HG02588 (cell line): ENCODE data around the gene SLC28A1.

Source experiments
- ATAC-seq: cut with Tn5 transposase; IDR thresholded peaks from one replicate; pipeline ENCODE4 v1.9.1; 2021; ENCODE audit warnings: mild to moderate bottlenecking, moderate library complexity; ENCODE audit not compliant: unreplicated experiment

Gene SLC28A1

DNA sequence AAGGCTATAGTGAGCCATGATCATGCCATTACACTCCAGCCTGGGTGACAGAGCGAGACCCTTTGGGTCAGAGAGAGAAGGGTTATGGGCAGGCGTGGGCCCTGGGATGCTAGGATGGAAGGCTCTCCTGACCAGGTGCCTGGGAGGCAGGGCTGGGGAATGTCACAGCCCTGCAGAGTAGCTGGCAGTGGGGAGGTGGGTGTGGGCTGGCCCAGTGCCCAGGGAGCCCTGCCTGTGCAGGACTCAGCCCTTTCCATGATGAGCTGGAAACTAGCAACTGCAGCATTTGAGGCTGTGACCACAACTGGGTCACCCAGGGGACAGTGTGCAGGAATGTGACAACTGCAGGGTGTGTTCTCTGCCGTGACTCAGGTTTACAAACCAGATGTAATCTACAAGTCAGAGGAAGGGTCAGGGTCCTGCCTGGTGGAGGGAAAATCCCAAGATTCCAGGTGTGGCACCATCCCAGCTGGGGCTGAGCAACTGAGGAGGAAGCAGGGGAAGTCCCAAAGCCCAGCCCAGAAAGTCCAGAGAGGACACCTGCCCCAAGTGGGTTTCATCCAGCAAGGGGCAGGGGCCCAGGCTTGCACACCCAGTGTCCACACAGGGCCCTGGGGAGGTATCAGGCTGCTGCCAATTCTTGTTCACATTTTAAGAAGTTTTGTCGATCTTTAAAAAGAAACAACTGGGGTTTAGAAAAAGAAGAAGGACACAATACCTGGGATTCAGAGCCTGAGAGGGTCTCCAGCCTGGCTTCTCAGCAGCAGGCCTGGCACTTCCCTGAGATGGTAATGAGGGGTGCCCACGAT, 45.5 kb downstream of the SLC28A1 start:
- no peak for ATAC-seq

DNA sequence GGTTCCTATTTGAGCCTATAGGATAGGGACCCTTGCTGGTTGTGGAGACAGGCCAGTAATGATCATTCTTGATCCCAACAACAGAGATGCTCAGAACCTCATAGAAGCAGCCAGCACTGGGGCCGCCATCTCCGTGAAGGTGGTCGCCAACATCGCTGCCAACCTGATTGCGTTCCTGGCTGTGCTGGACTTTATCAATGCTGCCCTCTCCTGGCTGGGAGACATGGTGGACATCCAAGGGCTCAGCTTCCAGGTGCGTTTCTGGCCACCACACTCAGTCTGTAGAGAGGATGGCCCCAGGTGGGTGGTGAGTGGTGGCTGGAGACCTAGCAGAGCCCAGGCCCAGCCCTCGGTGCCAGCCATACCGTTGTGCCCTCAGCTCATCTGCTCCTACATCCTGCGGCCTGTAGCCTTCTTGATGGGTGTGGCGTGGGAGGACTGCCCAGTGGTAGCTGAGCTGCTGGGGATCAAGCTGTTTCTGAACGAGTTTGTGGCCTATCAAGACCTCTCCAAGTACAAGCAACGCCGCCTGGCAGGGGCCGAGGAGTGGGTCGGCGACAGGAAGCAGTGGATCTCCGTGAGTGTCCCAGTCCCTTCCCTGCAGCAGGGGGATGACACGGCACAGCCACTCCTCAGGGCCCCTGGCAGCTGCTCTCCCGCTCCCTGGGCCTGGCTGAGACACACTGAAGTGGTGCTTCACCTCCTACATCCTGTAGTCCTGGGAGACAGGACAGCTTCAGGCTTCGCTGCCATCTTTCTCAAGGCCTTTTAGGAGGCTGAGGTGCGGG, 50.7 kb downstream of the SLC28A1 start:
- no peak for ATAC-seq

DNA sequence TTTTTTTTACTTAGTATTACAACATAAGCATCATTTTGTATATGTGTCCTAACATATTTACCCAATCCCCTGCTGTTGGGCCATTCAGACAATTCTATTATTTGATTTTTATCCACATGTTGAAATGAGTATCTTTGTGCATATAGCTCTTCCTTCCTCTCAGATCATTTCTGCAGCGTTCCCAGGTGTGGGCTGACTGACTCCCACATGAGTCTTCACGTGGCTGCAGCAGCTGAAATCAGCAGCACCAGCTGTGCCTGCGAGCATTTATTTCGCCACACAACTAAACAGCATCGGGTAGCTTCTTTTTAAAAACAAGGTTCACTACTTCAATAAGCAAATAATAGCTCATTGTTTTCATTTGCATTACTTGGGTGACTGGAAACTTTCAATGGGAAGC, 52.7 kb downstream of the SLC28A1 start:
- ATAC-seq = no peak

DNA sequence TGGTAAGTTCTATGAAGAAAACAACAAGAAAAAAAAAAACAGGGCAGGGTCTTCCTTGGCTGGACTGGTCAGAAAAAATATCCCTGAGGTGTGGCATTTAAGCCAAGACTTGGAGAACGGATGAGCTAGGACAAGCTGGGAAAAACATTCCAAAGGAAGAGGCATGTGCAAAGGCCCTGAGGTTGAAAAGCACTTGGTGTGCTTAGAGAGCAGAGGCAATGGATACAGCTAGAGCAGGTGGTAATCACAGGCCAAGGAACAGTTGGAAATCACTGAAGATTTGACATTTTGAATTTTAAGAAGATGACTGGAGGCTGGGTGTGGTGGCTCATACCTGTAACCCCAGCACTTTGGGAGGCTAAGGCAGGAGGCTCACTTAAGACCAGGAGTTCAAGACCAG, 54.3 kb downstream of the SLC28A1 start:
- no peak for ATAC-seq

DNA sequence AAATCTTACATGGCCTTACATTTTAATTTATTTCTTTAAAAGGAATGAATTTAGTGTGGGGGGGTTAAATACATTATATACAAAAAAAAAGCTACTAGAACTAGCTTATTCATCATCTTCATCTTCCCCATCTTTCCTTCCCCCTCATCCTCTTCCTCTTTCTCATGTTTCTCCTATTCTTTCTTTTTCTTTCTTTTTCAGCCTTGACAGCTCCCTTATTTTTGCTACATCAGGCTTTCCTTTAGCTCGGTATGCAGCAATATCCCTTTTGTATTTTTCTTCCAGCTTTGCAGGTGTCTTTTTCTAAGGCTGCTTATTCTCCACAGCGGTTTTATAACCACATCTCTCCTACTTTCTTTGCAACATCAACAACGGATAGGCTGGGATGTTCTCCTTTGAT, 55.9 kb downstream of the SLC28A1 start:
- no peak for ATAC-seq

DNA sequence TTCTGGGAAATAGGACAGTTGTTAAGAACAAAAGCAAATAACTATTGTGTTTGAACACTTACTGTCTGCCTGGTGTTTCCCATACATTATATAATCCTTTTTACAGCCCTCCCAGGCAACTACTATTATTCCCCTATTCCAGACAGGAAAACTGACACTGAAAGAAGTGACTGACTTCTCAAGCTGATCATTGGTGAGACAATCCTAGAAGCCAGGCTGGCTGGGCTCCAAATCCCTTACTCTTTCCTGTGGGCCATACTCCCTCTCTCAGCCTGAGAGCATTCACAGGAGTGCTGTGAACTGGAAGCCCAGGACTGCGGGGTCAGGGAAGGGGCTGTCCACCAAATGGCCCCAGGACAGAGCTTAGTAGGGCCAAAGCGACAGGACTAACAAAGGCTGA, 58.0 kb downstream of the SLC28A1 start:
- no peak for ATAC-seq

DNA sequence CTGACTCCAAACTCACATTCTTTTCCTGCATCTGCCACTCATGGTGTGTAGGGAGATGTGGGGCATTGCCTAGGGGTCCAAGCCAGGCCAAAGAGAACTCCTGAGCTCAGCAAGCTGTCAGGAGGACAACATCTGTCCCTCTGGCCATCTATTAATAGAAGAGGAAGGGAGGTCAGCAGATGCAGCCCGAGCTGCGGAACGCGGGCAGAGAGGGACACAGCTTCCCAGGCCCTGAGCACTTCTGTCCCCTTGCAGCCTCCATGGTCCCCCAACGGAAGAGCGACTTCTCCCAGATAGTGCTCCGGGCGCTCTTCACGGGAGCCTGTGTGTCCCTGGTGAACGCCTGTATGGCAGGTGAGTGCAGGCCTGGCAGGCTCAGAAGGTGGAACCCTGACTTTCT, 59.8 kb downstream of the SLC28A1 start:
- no peak for ATAC-seq

DNA sequence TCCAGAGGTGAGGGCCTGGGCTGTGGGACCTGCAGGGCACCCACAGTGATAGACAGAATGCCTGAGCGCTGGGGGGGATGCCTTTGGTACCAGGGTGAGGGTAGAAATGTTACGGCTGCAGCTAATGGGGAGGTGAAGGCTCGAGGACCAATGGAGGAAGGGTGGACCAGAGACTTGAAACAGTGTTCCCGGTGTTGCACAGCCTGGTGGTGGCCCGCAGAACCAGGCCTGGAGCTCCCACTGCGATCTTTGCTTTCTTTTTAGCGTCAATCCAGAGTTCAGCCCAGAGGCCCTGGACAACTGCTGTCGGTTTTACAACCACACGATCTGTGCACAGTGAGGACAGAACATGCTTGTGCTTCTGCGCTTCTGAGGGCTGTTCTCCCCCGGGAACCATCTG, 60.4 kb downstream of the SLC28A1 start:
- ATAC-seq = no peak

DNA sequence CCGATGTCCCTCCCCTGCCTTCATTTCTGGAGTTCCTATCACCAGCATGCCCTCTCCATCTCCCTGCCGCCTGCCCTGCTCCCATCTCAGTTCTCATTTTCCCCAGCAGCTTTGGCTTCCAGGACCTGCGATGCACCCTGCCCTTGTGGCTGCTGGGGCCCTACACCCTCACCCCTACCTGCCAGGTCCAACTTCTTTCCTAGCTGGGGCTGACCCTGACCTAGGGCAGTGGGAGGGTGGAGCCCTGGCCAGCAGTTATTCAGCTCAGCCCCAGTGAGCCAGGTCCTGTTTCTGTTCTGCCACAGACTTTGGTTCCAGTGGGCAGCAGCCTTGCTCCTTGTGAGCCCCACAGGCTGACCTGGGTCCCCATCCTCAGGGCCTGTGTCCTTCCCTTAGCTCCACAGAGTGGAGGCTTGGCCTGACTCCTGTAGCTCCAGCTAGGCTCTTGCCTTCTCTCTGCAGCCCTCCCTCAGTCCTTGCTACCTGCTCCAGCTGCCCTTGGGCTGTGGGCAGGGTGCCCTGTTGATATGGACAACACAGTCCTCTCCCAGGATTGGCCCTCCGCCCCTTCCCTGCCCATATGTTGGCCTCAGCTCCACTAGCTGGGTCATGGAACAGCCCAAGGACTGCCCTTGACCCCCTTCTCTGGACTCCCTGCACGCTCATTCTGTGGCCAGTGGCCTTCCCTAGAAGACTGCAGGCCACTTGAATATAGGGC, 62.5 kb downstream of the SLC28A1 start:
- no peak for ATAC-seq

DNA sequence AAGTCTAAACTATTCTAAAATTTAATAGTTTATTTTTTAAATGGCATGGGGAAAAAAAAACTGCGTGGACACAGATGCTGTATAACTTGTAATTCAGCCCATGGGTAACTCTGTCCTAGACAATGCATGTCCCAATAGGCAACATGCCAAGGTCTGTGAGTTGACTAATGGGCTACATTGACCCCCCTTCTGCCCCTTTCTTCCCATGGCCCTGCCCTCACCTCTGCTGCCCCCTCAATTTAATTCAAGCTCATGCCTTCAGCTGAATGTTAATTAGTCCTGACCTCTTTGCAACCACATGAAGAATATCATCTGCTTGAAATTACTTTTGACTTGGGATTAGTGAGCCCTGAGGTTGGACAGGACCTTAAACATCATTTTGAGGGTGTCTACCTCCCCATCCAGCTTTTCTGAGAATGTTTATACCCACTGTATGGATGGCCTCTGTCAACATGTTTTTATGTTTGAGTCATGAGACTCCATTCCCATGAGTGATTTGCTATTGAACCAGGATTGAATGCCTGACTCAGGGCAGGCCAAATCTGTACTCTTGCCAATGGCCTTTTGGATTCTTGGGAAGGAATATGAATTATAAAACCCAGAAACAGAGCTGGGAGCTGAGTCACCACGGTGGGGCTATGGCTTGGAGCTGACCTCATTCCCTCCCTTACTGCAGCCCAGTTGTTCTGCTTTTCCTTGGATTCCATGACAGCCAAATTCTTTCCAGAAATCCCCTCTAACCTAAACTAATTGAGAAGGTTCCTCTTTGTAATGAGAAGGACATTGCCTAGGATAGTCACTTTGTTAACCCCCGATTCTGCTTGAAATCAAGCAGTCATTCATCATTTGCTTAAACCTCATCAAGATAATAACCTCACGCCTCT, 63.7 kb downstream of the SLC28A1 start:
- ATAC-seq = no peak

DNA sequence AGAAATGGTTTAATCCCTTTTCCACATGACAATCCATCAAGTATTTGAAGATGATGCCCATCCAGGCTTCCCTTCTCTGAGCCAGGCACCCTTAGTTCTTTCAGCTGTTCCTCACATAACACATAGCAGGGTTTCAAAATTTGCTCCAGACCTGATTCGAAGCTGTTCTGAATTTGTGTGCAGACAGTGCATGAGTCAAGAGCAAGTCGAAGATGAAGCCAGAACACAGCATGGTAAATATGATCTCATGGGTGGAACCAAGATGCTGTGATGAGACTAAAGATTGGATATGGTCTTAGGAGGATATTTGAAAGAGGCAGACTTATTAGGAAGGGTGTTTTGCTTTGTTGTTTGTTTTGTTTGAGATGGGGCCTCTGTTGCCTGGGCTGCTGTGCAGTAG, 64.6 kb downstream of the SLC28A1 start:
- ATAC-seq = no peak

DNA sequence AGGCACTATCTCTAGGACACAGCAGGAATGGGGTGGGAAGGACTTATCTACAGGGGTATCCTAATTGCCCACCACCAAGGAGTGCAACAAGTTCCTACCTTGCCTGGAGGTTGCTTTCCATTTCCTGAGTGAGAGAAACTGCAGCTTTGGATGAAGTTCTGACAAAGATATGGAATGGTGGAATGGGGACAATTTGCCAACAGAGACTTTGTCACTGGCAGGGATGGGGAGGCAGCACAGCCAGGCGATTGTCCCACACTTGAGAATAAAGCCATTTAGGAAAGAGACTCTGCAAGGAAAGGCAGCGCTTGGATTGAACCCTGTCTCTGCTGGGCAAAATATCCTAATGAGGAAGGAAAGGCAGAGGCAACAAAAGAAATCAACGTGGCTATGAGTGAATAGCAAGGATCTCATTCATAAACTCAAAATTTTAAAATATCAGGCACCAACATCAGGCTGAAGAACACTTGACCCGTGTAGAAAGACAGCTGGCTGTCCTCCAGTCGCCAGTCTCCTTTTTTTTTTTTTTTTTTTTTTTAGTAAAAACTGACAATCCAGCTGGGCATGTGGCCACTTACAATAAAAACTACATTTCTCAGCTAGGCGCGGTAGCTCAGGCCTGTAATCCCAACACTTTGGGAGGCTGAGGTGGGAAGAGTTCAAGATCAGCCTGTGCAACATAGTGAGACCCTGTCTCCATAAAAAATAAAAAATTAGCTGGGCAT, 65.5 kb downstream of the SLC28A1 start:
- no peak for ATAC-seq

DNA sequence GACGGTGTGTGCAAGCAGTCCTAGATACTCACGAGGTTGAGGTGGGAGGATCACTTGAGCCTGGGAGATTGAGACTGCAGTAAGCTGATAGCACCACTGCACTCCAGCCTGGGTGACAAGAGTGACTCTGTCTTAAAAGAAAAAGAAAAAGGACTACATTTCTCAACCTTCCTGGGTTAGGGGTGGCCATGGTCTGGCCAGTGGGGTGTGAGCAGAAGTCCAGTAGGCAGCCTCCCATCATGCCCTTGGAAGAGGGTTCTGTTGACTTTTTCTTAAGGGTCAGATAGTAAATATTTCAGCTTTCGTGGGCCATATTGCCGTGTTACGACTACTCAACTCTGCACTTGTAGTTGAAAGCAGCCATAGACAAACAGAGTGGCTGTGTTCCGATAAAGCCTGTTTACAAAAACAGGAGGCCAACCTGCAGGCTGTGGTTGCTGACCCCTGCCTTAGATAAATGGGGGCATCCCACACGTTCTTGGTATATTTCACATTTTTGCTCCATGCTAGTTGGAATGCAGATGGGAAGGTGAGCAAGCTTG, 66.2 kb downstream of the SLC28A1 start:
- ATAC-seq = no peak

DNA sequence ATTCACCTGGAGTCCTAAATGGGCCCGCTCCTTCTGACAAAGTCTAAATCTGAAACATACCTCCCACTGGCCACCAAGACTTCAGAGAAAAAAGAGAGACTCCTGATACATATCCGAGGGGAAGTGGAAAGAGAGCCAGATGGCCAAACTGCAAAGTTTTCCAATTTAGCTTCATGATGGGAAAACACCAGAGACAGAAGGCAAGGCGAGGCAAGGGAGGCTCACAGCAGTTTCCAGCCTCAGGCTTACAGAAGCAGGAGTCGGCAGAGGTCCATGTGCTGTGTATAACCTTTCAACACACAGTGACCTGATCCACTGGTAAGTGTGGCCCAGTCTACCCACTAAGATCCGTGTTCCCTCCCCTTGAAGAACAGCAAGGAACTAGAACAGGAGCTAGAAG, 67.3 kb downstream of the SLC28A1 start:
- no peak for ATAC-seq

DNA sequence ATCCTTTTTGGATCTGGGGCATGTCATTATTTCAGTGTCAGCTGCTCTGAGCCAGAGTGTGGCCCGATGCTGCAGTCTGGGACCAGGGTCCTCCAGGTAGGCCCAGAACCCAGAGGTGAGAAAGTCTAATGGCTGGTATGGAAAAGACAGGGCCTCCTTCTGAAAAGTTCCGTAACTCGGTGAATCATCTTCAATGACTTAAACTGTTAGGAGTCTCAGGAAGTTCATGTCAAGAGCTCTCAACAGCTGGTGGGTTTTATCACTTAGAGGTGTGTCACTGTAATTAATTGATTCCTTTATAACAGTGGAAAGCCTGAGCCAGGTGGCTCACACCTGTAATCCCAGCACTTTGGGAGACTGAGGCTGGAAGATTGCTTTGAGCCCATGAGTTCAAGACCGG, 68.7 kb downstream of the SLC28A1 start:
- no peak for ATAC-seq

DNA sequence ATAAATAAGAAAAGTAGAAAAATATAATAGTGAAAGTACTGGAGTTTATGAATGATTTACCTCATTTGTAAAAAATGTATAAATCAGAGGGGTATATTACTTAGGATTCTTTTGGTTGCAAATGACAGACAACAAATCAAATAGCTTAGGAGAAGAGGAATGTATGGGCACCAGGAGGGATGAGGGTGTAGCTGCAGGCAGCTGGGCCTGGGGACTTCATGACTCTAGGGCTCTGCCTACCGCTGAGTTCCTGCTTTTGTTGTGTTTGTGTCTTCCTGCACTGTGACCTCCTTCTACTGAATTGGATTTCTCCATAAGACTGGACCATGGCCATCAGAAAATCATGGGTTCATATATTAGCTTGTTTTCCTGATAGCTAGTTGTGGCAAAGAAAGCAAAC, 69.3 kb downstream of the SLC28A1 start:
- no peak for ATAC-seq

DNA sequence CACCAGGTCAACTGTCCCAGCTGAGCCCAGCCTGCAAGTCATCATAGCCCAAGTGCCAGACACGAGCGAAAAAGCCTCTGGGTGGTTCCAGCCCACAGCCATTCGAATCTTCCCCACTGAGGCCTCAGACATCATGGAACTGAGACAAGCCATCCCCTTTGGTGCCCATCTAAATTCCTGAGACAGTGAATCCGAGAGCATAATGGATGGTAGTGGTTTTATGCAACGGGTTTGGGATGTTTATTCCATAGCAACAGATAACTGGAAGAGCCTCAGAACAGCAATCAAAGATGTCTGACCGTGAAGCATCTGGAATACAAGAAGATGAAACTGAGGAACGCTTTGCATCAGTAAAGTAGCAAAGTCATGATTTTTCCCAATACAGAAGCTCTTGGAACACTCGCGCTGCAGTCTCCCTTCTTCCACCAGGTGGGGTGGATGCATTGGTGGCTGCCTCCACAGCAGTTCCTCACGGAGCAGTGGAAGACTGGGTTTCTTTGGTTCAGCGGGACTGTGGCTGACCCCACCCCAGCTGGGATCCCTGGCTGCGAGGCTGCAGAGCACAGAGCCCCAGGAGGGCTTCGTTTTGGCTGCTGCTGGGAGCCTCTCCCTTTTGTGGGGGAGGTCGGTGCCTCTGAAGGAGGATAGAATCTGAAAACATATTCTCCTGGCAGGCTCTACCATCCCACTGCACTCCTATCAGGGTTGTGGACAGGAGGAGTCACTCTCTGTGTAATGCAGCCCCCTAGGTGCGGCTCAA, 70.8 kb downstream of the SLC28A1 start:
- no peak for ATAC-seq

DNA sequence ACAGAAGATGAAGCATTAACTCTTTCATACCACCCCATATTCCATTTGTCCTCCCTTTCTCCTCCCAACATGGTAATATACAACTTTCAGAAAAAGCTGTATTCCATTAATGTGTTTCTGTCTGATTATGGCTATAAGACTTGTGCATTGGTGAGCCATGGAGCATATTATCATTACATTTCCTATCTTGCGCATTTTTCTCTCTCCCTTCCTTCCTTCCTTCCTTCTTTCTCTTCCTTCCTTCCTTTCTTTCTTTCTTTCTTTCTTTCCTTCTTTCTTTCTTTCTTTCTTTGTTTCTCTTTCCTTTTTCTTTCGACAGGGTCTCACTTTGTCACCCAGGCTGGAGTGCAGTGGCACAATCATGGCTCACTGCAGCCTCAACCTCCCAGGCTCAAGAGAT, 71.7 kb downstream of the SLC28A1 start:
- no peak for ATAC-seq
